DND-41 (cell line): ENCODE measurements around the gene ARF1.

Experiments
- CTCF ChIP-seq: IDR thresholded peaks from 2 replicates; pipeline ENCODE4 v1.5.1; 2012; ENCODE audit warnings: borderline replicate concordance, low read length, moderate library complexity, mild to moderate bottlenecking; ENCODE audit not compliant: poor library complexity, severe bottlenecking; ENCODE audit errors: extremely low read depth
- EZH2 ChIP-seq: IDR thresholded peaks from 3 replicates; pipeline ENCODE4 v1.6.1; 2012; ENCODE audit warnings: borderline replicate concordance, low read depth, mild to moderate bottlenecking, moderate library complexity, low read length, inconsistent platforms; ENCODE audit not compliant: severe bottlenecking

GRCh38 chr1:228143480-228144192 lies 61.1 kb downstream of the ARF1 start:
- no peak for TF ChIP-seq CTCF
- no peak for TF ChIP-seq EZH2
